Nephron progenitor cell (in vitro differentiated cells): Measurements from ENCODE around the gene DNAJA4.

Experiments
- DNase-seq: peaks from one replicate; pipeline ENCODE4 v3.0.0; 2021
- H3K27ac Mint-ChIP-seq: 2 replicates; pipeline ENCODE4 v1.8.0; 2021; ENCODE audit warnings: mild to moderate bottlenecking, moderate library complexity, mixed read lengths
- H3K27me3 Mint-ChIP-seq: 2 replicates; pipeline ENCODE4 v1.8.0; 2021; ENCODE audit warnings: mild to moderate bottlenecking, low read depth, mixed read lengths; ENCODE audit not compliant: poor library complexity
- H3K36me3 Mint-ChIP-seq: 2 replicates; pipeline ENCODE4 v1.8.0; 2021; ENCODE audit warnings: low read depth, mixed read lengths
- H3K4me1 Mint-ChIP-seq: 2 replicates; pipeline ENCODE4 v1.8.0; 2021; ENCODE audit warnings: mixed read lengths
- H3K4me3 Mint-ChIP-seq: 2 replicates; pipeline ENCODE4 v1.8.0; 2021; ENCODE audit warnings: mild to moderate bottlenecking, moderate library complexity, mixed read lengths
- H3K9me3 Mint-ChIP-seq: 2 replicates; pipeline ENCODE4 v1.8.0; 2021; ENCODE audit warnings: mild to moderate bottlenecking, moderate library complexity, mixed read lengths
- CTCF ChIP-seq: fragments of 200-600 bp; sonication (generic); IDR thresholded peaks from 2 replicates; pipeline ENCODE4 v1.5.0; 2021; ENCODE audit warnings: antibody characterized with exemption

The DNAJA4 gene

GRCh38 chr15:78224023-78224411 is 40.3 kb upstream of the DNAJA4 start:
- DNase-seq = no peak
- H3K9me3 Mint-ChIP-seq = peaks cover 13% of the 10 kb centered on the region
- peaks cover 17% of the 10 kb centered on the region for H3K4me1 Mint-ChIP-seq
- no peaks in the 10 kb centered on the region for H3K36me3 Mint-ChIP-seq
- no peak overlapping the region for H3K27ac Mint-ChIP-seq
- peaks cover 4% of the 10 kb centered on the region for H3K27me3 Mint-ChIP-seq
- TF ChIP-seq CTCF = no peak
- no peak overlapping the region for H3K4me3 Mint-ChIP-seq

- no peak for TF ChIP-seq CTCF
- Mint-ChIP-seq H3K27ac (no peak overlapping the region), H3K4me1 (peaks cover 12% of the 10 kb centered on the region)
These were observed 38.4 kb upstream of the DNAJA4 start for GRCh38 chr15:78225783-78226541.

GRCh38 chr15:78228356-78228996 is 35.9 kb upstream of the DNAJA4 start:
- no peaks in the 10 kb centered on the region for H3K4me1 Mint-ChIP-seq
- DNase-seq = no peak
- H3K27ac Mint-ChIP-seq = no peak overlapping the region
- no peaks in the 10 kb centered on the region for H3K36me3 Mint-ChIP-seq
- H3K27me3 Mint-ChIP-seq = peaks cover 9% of the 10 kb centered on the region
- TF ChIP-seq CTCF = no peak
- H3K4me3 Mint-ChIP-seq = no peak overlapping the region
- H3K9me3 Mint-ChIP-seq = peaks cover 13% of the 10 kb centered on the region

More at GRCh38 chr15:78225783-78226541, 38.4 kb upstream of the DNAJA4 start:
- peaks cover 9% of the 10 kb centered on the region for H3K27me3 Mint-ChIP-seq
- no peak overlapping the region for H3K4me3 Mint-ChIP-seq
- DNase-seq = no peak
- peaks cover 13% of the 10 kb centered on the region for H3K9me3 Mint-ChIP-seq
- H3K36me3 Mint-ChIP-seq = no peaks in the 10 kb centered on the region

- H3K4me1 Mint-ChIP-seq = peaks cover 4% of the 10 kb centered on the region
- no peaks in the 10 kb centered on the region for H3K36me3 Mint-ChIP-seq
- TF ChIP-seq CTCF = no peak
- H3K27ac Mint-ChIP-seq = no peak overlapping the region
- H3K9me3 Mint-ChIP-seq = peaks cover 6% of the 10 kb centered on the region
- peaks cover 12% of the 10 kb centered on the region for H3K27me3 Mint-ChIP-seq
- no peak for DNase-seq
- H3K4me3 Mint-ChIP-seq = no peak overlapping the region
These were observed 34.6 kb upstream of the DNAJA4 start for GRCh38 chr15:78229431-78230406.

GRCh38 chr15:78232951-78233350 is 31.4 kb upstream of the DNAJA4 start:
- Mint-ChIP-seq H3K4me3 (no peak overlapping the region), H3K27me3 (peaks cover 23% of the 10 kb centered on the region), H3K9me3 (no peaks in the 10 kb centered on the region), H3K4me1 (peaks cover 20% of the 10 kb centered on the region), H3K36me3 (no peaks in the 10 kb centered on the region), H3K27ac (no peak overlapping the region)
- no peak for TF ChIP-seq CTCF
- no peak for DNase-seq
